ENCODE measurements around the gene CBLN3.

The CBLN3 gene

GRCh38 chr14:24385524-24385923, 43.9 kb downstream of the CBLN3 start:
- H3K27me3 ChIP-seq (ENCODE audit: insufficient read depth, low read length), result peaks cover 7% of the 10 kb centered on the region
- H3K4me3 ChIP-seq (ENCODE audit: low read length), result no peak overlapping the region
- H3K4me1 ChIP-seq (ENCODE audit: insufficient read depth, low read length), result peaks cover 2% of the 10 kb centered on the region
- no peak overlapping the region for H2AFZ ChIP-seq (ENCODE audit: low read depth, low read length)
- no peaks in the 10 kb centered on the region for H3K9me3 ChIP-seq (ENCODE audit: low read length)
- no peaks in the 10 kb centered on the region for H3K36me3 ChIP-seq (ENCODE audit: insufficient read depth, low read length)

- Histone ChIP-seq H3K27me3 (ENCODE audit: insufficient read depth, low read length) (peaks cover 6% of the 10 kb centered on the region), H3K9me3 (ENCODE audit: low read length) (no peaks in the 10 kb centered on the region), H3K4me3 (ENCODE audit: low read length) (no peak overlapping the region), H2AFZ (ENCODE audit: low read depth, low read length) (no peak overlapping the region), H3K4me1 (ENCODE audit: insufficient read depth, low read length) (peaks cover 2% of the 10 kb centered on the region), H3K36me3 (ENCODE audit: insufficient read depth, low read length) (no peaks in the 10 kb centered on the region)
Measured at GRCh38 chr14:24384169-24384568, 45.3 kb downstream of the CBLN3 start.

GRCh38 chr14:24382064-24382371, 47.5 kb downstream of the CBLN3 start:
- no peaks in the 10 kb centered on the region for H3K9me3 ChIP-seq (ENCODE audit: low read length)
- H3K4me3 ChIP-seq (ENCODE audit: low read length), result no peak overlapping the region
- H3K4me1 ChIP-seq (ENCODE audit: insufficient read depth, low read length), result no peaks in the 10 kb centered on the region
- no peak overlapping the region for H2AFZ ChIP-seq (ENCODE audit: low read depth, low read length)
- H3K27me3 ChIP-seq (ENCODE audit: insufficient read depth, low read length), result peaks cover 4% of the 10 kb centered on the region
- H3K36me3 ChIP-seq (ENCODE audit: insufficient read depth, low read length), result peaks cover 1% of the 10 kb centered on the region

GRCh38 chr14:24381363-24382063, 48.0 kb downstream of the CBLN3 start:
- Histone ChIP-seq H3K4me1 (ENCODE audit: insufficient read depth, low read length) (no peaks in the 10 kb centered on the region), H3K4me3 (ENCODE audit: low read length) (no peak overlapping the region), H2AFZ (ENCODE audit: low read depth, low read length) (no peak overlapping the region), H3K36me3 (ENCODE audit: insufficient read depth, low read length) (peaks cover 6% of the 10 kb centered on the region), H3K27me3 (ENCODE audit: insufficient read depth, low read length) (peaks cover 4% of the 10 kb centered on the region), H3K9me3 (ENCODE audit: low read length) (no peaks in the 10 kb centered on the region)

GRCh38 chr14:24379907-24380730, 49.3 kb downstream of the CBLN3 start:
- Histone ChIP-seq H3K9me3 (ENCODE audit: low read length) (no peaks in the 10 kb centered on the region), H3K4me3 (ENCODE audit: low read length) (no peak overlapping the region), H3K36me3 (ENCODE audit: insufficient read depth, low read length) (peaks cover 10% of the 10 kb centered on the region), H3K27me3 (ENCODE audit: insufficient read depth, low read length) (peaks cover 4% of the 10 kb centered on the region), H3K4me1 (ENCODE audit: insufficient read depth, low read length) (no peaks in the 10 kb centered on the region), H2AFZ (ENCODE audit: low read depth, low read length) (no peak overlapping the region)

GRCh38 chr14:24378981-24379906, 50.2 kb downstream of the CBLN3 start:
- Histone ChIP-seq H3K36me3 (ENCODE audit: insufficient read depth, low read length) (peaks cover 10% of the 10 kb centered on the region), H3K9me3 (ENCODE audit: low read length) (no peaks in the 10 kb centered on the region), H3K27me3 (ENCODE audit: insufficient read depth, low read length) (peaks cover 4% of the 10 kb centered on the region), H2AFZ (ENCODE audit: low read depth, low read length) (no peak overlapping the region), H3K4me3 (ENCODE audit: low read length) (no peak overlapping the region), H3K4me1 (ENCODE audit: insufficient read depth, low read length) (no peaks in the 10 kb centered on the region)

GRCh38 chr14:24378327-24378726, 51.1 kb downstream of the CBLN3 start:
- no peak overlapping the region for H2AFZ ChIP-seq (ENCODE audit: low read depth, low read length)
- peaks cover 4% of the 10 kb centered on the region for H3K27me3 ChIP-seq (ENCODE audit: insufficient read depth, low read length)
- H3K4me3 ChIP-seq (ENCODE audit: low read length), result no peak overlapping the region
- no peaks in the 10 kb centered on the region for H3K9me3 ChIP-seq (ENCODE audit: low read length)
- no peaks in the 10 kb centered on the region for H3K4me1 ChIP-seq (ENCODE audit: insufficient read depth, low read length)
- H3K36me3 ChIP-seq (ENCODE audit: insufficient read depth, low read length), result peaks cover 15% of the 10 kb centered on the region

- Histone ChIP-seq H3K36me3 (ENCODE audit: insufficient read depth, low read length) (peaks cover 21% of the 10 kb centered on the region), H3K9me3 (ENCODE audit: low read length) (no peaks in the 10 kb centered on the region), H3K4me1 (ENCODE audit: insufficient read depth, low read length) (no peaks in the 10 kb centered on the region), H3K4me3 (ENCODE audit: low read length) (no peak overlapping the region), H3K27me3 (ENCODE audit: insufficient read depth, low read length) (peaks cover 4% of the 10 kb centered on the region), H2AFZ (ENCODE audit: low read depth, low read length) (no peak overlapping the region)
Measured at GRCh38 chr14:24377657-24378056, 51.8 kb downstream of the CBLN3 start.

GRCh38 chr14:24377126-24377525, 52.3 kb downstream of the CBLN3 start:
- Histone ChIP-seq H3K4me3 (ENCODE audit: low read length) (no peak overlapping the region), H3K9me3 (ENCODE audit: low read length) (no peaks in the 10 kb centered on the region), H3K4me1 (ENCODE audit: insufficient read depth, low read length) (no peaks in the 10 kb centered on the region), H3K36me3 (ENCODE audit: insufficient read depth, low read length) (peaks cover 26% of the 10 kb centered on the region), H3K27me3 (ENCODE audit: insufficient read depth, low read length) (peaks cover 4% of the 10 kb centered on the region), H2AFZ (ENCODE audit: low read depth, low read length) (no peak overlapping the region)

All from neuron (in vitro differentiated cells).